OCI-LY1 (cell line): ENCODE results near the gene AIFM2.

Experiments used
- H2AFZ ChIP-seq: fragments of 200-600 bp; sonication (generic), shearing (Covaris generic); 2 replicates; pipeline ENCODE4 v1.6.0; 2014; ENCODE audit warnings: antibody characterized with exemption, mild to moderate bottlenecking, low read length
- H3F3A ChIP-seq: fragments of 200-600 bp; sonication (generic), shearing (Covaris generic); 2 replicates; pipeline ENCODE4 v1.6.0; 2014; ENCODE audit warnings: mild to moderate bottlenecking, antibody characterized with exemption, low read length, moderate library complexity; ENCODE audit not compliant: insufficient read depth
- H3K27ac ChIP-seq: fragments of 200-600 bp; sonication (generic); 2 replicates; pipeline ENCODE4 v1.5.1; 2014; ENCODE audit warnings: low read length, mixed run types, mild to moderate bottlenecking, low read depth; ENCODE audit not compliant: poor library complexity, severe bottlenecking
- H3K27me3 ChIP-seq: fragments of 200-600 bp; sonication (generic); 2 replicates; pipeline ENCODE4 v1.6.0; 2014; ENCODE audit warnings: antibody characterized with exemption, mild to moderate bottlenecking, low read length, moderate library complexity; ENCODE audit not compliant: insufficient read depth
- H3K36me3 ChIP-seq: fragments of 200-600 bp; sonication (generic); 2 replicates; pipeline ENCODE4 v1.6.1; 2014; ENCODE audit warnings: mild to moderate bottlenecking, antibody characterized with exemption, low read length, moderate library complexity, mixed read lengths; ENCODE audit not compliant: insufficient read depth
- H3K4me1 ChIP-seq: fragments of 200-600 bp; sonication (generic); 2 replicates; pipeline ENCODE4 v1.5.1; 2014; ENCODE audit warnings: mild to moderate bottlenecking, low read length, moderate library complexity; ENCODE audit not compliant: insufficient read depth, severe bottlenecking
- H3K4me2 ChIP-seq: fragments of 200-600 bp; sonication (generic), shearing (Covaris generic); 2 replicates; pipeline ENCODE4 v1.6.1; 2014; ENCODE audit warnings: low read length
- H3K4me3 ChIP-seq: fragments of 200-600 bp; sonication (generic); 2 replicates; pipeline ENCODE4 v1.5.1; 2014; ENCODE audit warnings: low read length, low read depth, mild to moderate bottlenecking, mixed read lengths; ENCODE audit not compliant: poor library complexity, severe bottlenecking
- H3K79me2 ChIP-seq: fragments of 200-600 bp; shearing (Covaris generic); 2 replicates; pipeline ENCODE4 v1.6.1; 2016; ENCODE audit warnings: mixed run types, low read length, mixed read lengths; ENCODE audit not compliant: insufficient read depth
- H3K9ac ChIP-seq: fragments of 200-600 bp; sonication (generic), shearing (Covaris generic); 2 replicates; pipeline ENCODE4 v1.6.1; 2014; ENCODE audit warnings: mild to moderate bottlenecking, low read length, mixed read lengths
- H3K9me2 ChIP-seq: fragments of 200-600 bp; sonication (generic), shearing (Covaris generic); 2 replicates; pipeline ENCODE4 v1.6.1; 2014; ENCODE audit warnings: low read depth, mild to moderate bottlenecking, low read length, mixed read lengths
- H3K9me3 ChIP-seq: fragments of 200-600 bp; shearing (Covaris generic); 2 replicates; pipeline ENCODE4 v1.6.1; 2014; ENCODE audit warnings: low read length, mixed read lengths
- H4K20me1 ChIP-seq: fragments of 200-600 bp; sonication (generic), shearing (Covaris generic); 2 replicates; pipeline ENCODE4 v1.6.0; 2016; ENCODE audit warnings: mild to moderate bottlenecking, low read length; ENCODE audit not compliant: insufficient read depth
- EZH2 ChIP-seq: fragments of 200-600 bp; sonication (generic), shearing (Covaris generic); IDR thresholded peaks from 2 replicates; pipeline ENCODE4 v1.8.0; 2017; ENCODE audit warnings: borderline replicate concordance, mixed run types, mild to moderate bottlenecking, antibody characterized with exemption, low read length, moderate library complexity, mixed read lengths
- TF ChIP-seq, protein P1 (sequence below): fragments of 200-600 bp; sonication (generic), shearing (Covaris generic); IDR thresholded peaks from 2 replicates; pipeline ENCODE4 v1.5.1; 2017; ENCODE audit warnings: mild to moderate bottlenecking, antibody characterized with exemption, low read length, moderate library complexity, mixed read lengths

AIFM2 gene

DNA sequence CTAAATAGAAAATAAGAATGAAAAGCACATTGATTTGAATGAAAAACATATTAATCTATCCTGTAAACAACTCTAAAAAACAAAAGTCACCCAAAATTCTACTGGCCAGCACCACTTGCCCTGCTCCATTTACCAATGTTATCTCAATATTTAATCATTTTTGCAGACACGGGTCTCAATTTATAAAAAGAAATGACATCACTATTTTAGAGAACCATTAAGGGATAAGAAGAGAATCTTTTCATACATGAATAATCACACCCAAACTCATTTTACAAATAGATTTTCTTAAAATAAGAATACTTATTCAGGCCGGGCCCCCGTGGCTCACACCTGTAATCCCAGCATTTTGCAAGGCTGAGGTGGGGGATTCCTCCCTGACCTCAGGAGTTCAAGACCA, 33.8 kb upstream of the AIFM2 start:
- H3K4me3 ChIP-seq: no peak overlapping the region
- no peaks in the 10 kb centered on the region for H3K9me3 ChIP-seq
- H3K36me3 ChIP-seq: peaks cover 50% of the 10 kb centered on the region
- H3K27me3 ChIP-seq: no peaks in the 10 kb centered on the region
- H3K4me2 ChIP-seq: no peak overlapping the region
- H3K4me1 ChIP-seq: peaks cover 36% of the 10 kb centered on the region
- H3F3A ChIP-seq: no peaks in the 10 kb centered on the region
- H3K79me2 ChIP-seq: peaks cover 83% of the 10 kb centered on the region
- TF ChIP-seq EZH2: no peak
- TF ChIP-seq, protein P1, sequence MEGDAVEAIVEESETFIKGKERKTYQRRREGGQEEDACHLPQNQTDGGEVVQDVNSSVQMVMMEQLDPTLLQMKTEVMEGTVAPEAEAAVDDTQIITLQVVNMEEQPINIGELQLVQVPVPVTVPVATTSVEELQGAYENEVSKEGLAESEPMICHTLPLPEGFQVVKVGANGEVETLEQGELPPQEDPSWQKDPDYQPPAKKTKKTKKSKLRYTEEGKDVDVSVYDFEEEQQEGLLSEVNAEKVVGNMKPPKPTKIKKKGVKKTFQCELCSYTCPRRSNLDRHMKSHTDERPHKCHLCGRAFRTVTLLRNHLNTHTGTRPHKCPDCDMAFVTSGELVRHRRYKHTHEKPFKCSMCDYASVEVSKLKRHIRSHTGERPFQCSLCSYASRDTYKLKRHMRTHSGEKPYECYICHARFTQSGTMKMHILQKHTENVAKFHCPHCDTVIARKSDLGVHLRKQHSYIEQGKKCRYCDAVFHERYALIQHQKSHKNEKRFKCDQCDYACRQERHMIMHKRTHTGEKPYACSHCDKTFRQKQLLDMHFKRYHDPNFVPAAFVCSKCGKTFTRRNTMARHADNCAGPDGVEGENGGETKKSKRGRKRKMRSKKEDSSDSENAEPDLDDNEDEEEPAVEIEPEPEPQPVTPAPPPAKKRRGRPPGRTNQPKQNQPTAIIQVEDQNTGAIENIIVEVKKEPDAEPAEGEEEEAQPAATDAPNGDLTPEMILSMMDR: no peak
- no peak overlapping the region for H3K9ac ChIP-seq
- no peak overlapping the region for H2AFZ ChIP-seq
- H4K20me1 ChIP-seq: no peaks in the 10 kb centered on the region
- no peaks in the 10 kb centered on the region for H3K9me2 ChIP-seq
- H3K27ac ChIP-seq: no peak overlapping the region

DNA sequence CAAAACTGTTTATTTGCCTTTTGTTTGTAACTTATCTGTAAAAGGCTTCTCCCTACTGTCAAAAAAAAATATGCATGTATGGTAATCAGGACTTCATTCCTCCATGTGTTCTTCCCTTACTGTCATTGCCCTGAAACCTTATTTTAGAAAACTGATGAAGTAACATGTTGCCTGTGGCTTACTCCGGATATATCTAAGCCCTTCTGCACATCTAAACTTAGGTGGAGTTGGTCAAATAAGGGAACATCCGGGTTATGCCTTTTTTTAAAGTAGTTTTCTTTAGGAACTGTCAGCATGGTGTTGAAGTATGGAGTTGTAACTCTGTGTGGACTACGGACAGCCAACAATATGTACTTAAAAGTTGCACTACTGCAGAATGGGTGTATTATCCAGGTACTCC, 31.5 kb upstream of the AIFM2 start:
- no peaks in the 10 kb centered on the region for H3K9me2 ChIP-seq
- no peaks in the 10 kb centered on the region for H3K27me3 ChIP-seq
- H3K27ac ChIP-seq: no peak overlapping the region
- H3F3A ChIP-seq: no peaks in the 10 kb centered on the region
- no peak overlapping the region for H3K4me2 ChIP-seq
- TF ChIP-seq, protein P1: no peak
- no peak for TF ChIP-seq EZH2
- H3K4me1 ChIP-seq: peaks cover 32% of the 10 kb centered on the region
- no peaks in the 10 kb centered on the region for H4K20me1 ChIP-seq
- no peak overlapping the region for H2AFZ ChIP-seq
- no peak overlapping the region for H3K4me3 ChIP-seq
- H3K79me2 ChIP-seq: peaks cover 85% of the 10 kb centered on the region
- peaks cover 71% of the 10 kb centered on the region for H3K36me3 ChIP-seq
- H3K9me3 ChIP-seq: no peaks in the 10 kb centered on the region
- H3K9ac ChIP-seq: no peak overlapping the region

DNA sequence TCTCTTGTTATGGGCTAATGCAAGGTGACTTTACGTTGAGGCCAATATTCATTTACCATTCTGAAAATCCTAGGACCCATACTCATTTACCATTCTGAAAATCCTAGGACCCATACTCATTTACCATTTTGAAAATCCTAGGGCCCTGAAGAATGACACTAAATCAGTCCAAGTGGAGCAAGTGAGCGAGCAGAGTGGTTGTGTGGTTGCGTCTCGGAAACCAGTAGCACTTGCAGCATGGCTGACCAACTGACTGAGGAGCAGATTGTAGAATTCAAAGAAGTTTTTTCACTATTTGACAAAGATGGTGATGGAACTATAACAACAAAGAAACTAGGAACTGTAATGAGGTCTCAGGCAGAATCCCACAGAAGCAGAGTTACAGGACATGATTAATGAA, 30.8 kb upstream of the AIFM2 start:
- peaks cover 71% of the 10 kb centered on the region for H3K36me3 ChIP-seq
- H3K9me2 ChIP-seq: no peaks in the 10 kb centered on the region
- H3F3A ChIP-seq: no peaks in the 10 kb centered on the region
- no peak overlapping the region for H2AFZ ChIP-seq
- H3K4me3 ChIP-seq: no peak overlapping the region
- peaks cover 25% of the 10 kb centered on the region for H3K4me1 ChIP-seq
- no peak overlapping the region for H3K9ac ChIP-seq
- H3K4me2 ChIP-seq: no peak overlapping the region
- H3K27me3 ChIP-seq: no peaks in the 10 kb centered on the region
- no peaks in the 10 kb centered on the region for H3K9me3 ChIP-seq
- H3K79me2 ChIP-seq: peaks cover 77% of the 10 kb centered on the region
- TF ChIP-seq, protein P1: no peak
- TF ChIP-seq EZH2: no peak
- H4K20me1 ChIP-seq: no peaks in the 10 kb centered on the region
- H3K27ac ChIP-seq: no peak overlapping the region
